HCT116 (cell line): Measurements from ENCODE around the gene MYO5C. TPM values are rescaled to one million over a fixed set of nuclear protein-coding genes. Genes with fewer than 3 reads are reported as not detected.

Experiments used
- ATAC-seq: fragments of 200-7000 bp; cut with Tn5 transposase; 2 replicates; pipeline ENCODE4 v1.9.1; 2020; ENCODE audit warnings: mild to moderate bottlenecking, moderate library complexity
- BruUV-seq: library from RNA; stranded (reverse); fragments of 400-500 nt; replicated peaks from 2 replicates; lab custom pipeline; 2021; lab: Mats Ljungman, UMichigan
- CTCF ChIA-PET: fragments of 300-600 bp; sonication (Branson Sonifier 250); formaldehyde crosslinking; loops from one replicate; lab custom pipeline; 2021; ENCODE audit warnings: antibody characterized with exemption; lab: Charles Lee
- POLR2A ChIA-PET: fragments of 300-600, 350-600 bp; sonication (Branson Sonifier 250); formaldehyde crosslinking; loops from one replicate; lab custom pipeline; 2021; ENCODE audit warnings: antibody characterized with exemption; lab: Charles Lee
- RAD21 ChIA-PET, 2 experiments: fragments of 300-600 bp; sonication (Branson Sonifier 250); formaldehyde crosslinking; loops; one replicate each; lab custom pipeline; 2023; ENCODE audit warnings: low total read pairs in 2 of 2; ENCODE audit not compliant: uncharacterized antibody in 2 of 2, unreplicated experiment in 2 of 2, low non-redundant PET in 1 of 2; lab: Charles Lee
- DNase-seq: peaks from one replicate; pipeline ENCODE4 v3.0.0-alpha.2; 2010; ENCODE audit warnings: low read depth, low spot score
- H2AFZ ChIP-seq: fragments of 200-600 bp; shearing (Covaris generic), sonication (generic); 2 replicates; pipeline ENCODE4 v1.6.1; 2017; ENCODE audit warnings: low read depth, mixed run types, mixed read lengths, antibody characterized with exemption, low read length; ENCODE audit not compliant: poor library complexity, severe bottlenecking
- H3K27ac ChIP-seq: 2 replicates; pipeline ENCODE4 v1.5.1; 2012; ENCODE audit warnings: low read depth, low read length
- H3K27me3 ChIP-seq: fragments of 200-600 bp; sonication (generic); 2 replicates; pipeline ENCODE4 v1.6.1; 2016; ENCODE audit warnings: mixed run types, low read length, mixed read lengths; ENCODE audit not compliant: insufficient read depth
- H3K36me3 ChIP-seq, 2 experiments: fragments of 200-500 bp in 1 of 2; fragments of 200-600 bp in 1 of 2; sonication (Bioruptor generic) in 1 of 2; sonication (generic) in 1 of 2; 2 replicates each; pipeline versions ENCODE4 v1.5.1 to v1.6.1; 2014 to 2016; ENCODE audit warnings: low read length in 2 of 2, inconsistent platforms in 1 of 2, mixed read lengths in 1 of 2, mixed run types in 1 of 2; ENCODE audit not compliant: insufficient read depth in 2 of 2, control insufficient read depth in 1 of 2
- H3K4me1 ChIP-seq, 2 experiments: fragments of 200-600 bp in 1 of 2; sonication (generic) in 1 of 2; 2 replicates each; pipeline versions ENCODE4 v1.5.1 to v1.6.1; 2012 to 2017; ENCODE audit warnings: low read length in 2 of 2, inconsistent platforms in 1 of 2, mild to moderate bottlenecking in 1 of 2, mixed read lengths in 1 of 2, mixed run types in 1 of 2, moderate library complexity in 1 of 2; ENCODE audit not compliant: insufficient read depth in 2 of 2, control insufficient read depth in 1 of 2
- H3K4me2 ChIP-seq: fragments of 200-600 bp; sonication (generic); 2 replicates; pipeline ENCODE4 v1.6.1; 2017; ENCODE audit warnings: mixed run types, low read length, mixed read lengths
- H3K4me3 ChIP-seq, 2 experiments: fragments of 200-600 bp in 1 of 2; sonication (generic) in 1 of 2; replicated peaks in 1 of 2; 2 replicates each; pipeline ENCODE4 v1.5.1; 2011 to 2016; ENCODE audit warnings: low read length in 2 of 2, control low read depth in 1 of 2, low read depth in 1 of 2, mild to moderate bottlenecking in 1 of 2, mixed read lengths in 1 of 2, mixed run types in 1 of 2
- H3K79me2 ChIP-seq: fragments of 200-600 bp; sonication (generic); 2 replicates; pipeline ENCODE4 v1.6.1; 2017; ENCODE audit warnings: mild to moderate bottlenecking, mixed run types, low read length, moderate library complexity, mixed read lengths; ENCODE audit not compliant: insufficient read depth
- H3K9ac ChIP-seq: fragments of 200-600 bp; sonication (generic); 2 replicates; pipeline ENCODE4 v1.6.1; 2016; ENCODE audit warnings: low read length, mixed read lengths
- H3K9me2 ChIP-seq: fragments of 200-600 bp; sonication (generic), shearing (Covaris generic); 2 replicates; pipeline ENCODE4 v1.6.1; 2017; ENCODE audit warnings: mixed run types, mild to moderate bottlenecking, moderate library complexity; ENCODE audit not compliant: insufficient read depth
- H3K9me3 ChIP-seq, 2 experiments: fragments of 200-500 bp in 1 of 2; fragments of 200-600 bp in 1 of 2; sonication (Bioruptor generic) in 1 of 2; sonication (generic) in 1 of 2; 2 replicates each; pipeline ENCODE4 v1.6.1; 2014 to 2017; ENCODE audit warnings: low read length in 2 of 2, mixed read lengths in 2 of 2, inconsistent platforms in 1 of 2, low read depth in 1 of 2, mild to moderate bottlenecking in 1 of 2, mixed run types in 1 of 2, moderate library complexity in 1 of 2; ENCODE audit not compliant: control insufficient read depth in 1 of 2, insufficient read depth in 1 of 2
- H4K20me1 ChIP-seq: fragments of 200-600 bp; sonication (generic), shearing (Covaris generic); 2 replicates; pipeline ENCODE4 v1.6.1; 2017; ENCODE audit warnings: mixed run types, mild to moderate bottlenecking, moderate library complexity; ENCODE audit not compliant: insufficient read depth
- CBX3 ChIP-seq: IDR thresholded peaks from 2 replicates; pipeline ENCODE4 v1.6.1; 2012; ENCODE audit warnings: low read depth
- CEBPB ChIP-seq: IDR thresholded peaks from 2 replicates; pipeline ENCODE4 v1.6.1; 2012; ENCODE audit warnings: low read depth
- CTCF ChIP-seq, 3 experiments: fragments of 200-600 bp in 1 of 3; sonication (generic) in 1 of 3; IDR thresholded peaks in 2 of 3; conservative IDR thresholded peaks in 1 of 3; 2 replicates each; pipeline ENCODE4 v1.5.1; 2012 to 2017; ENCODE audit warnings: low read depth in 2 of 3, low read length in 2 of 3, antibody characterized with exemption in 1 of 3, borderline replicate concordance in 1 of 3, control low read depth in 1 of 3, mild to moderate bottlenecking in 1 of 3, mixed read lengths in 1 of 3, mixed run types in 1 of 3, moderate library complexity in 1 of 3; ENCODE audit not compliant: insufficient read depth in 1 of 3
- EGR1 ChIP-seq: IDR thresholded peaks from 2 replicates; pipeline ENCODE4 v1.6.1; 2012; ENCODE audit warnings: low read depth
- EZH2 ChIP-seq: fragments of 200-600 bp; sonication (generic); IDR thresholded peaks from 2 replicates; pipeline ENCODE4 v1.6.1; 2017; ENCODE audit warnings: antibody characterized with exemption, mixed run types
- EZH2phosphoT487 ChIP-seq: fragments of 200-600 bp; IDR thresholded peaks from 2 replicates; pipeline ENCODE4 v1.6.1; 2018; ENCODE audit warnings: antibody characterized with exemption, borderline replicate concordance
- FOSL1 ChIP-seq: IDR thresholded peaks from 2 replicates; pipeline ENCODE4 v1.6.1; 2012; ENCODE audit warnings: low read depth
- JUND ChIP-seq: IDR thresholded peaks from 2 replicates; pipeline ENCODE4 v1.6.1; 2012
- MAX ChIP-seq: IDR thresholded peaks from 2 replicates; pipeline ENCODE4 v1.6.1; 2012
- POLR2A ChIP-seq: IDR thresholded peaks from 2 replicates; pipeline ENCODE4 v1.7.0; 2011; ENCODE audit warnings: borderline replicate concordance; ENCODE audit not compliant: insufficient read depth, insufficient read length; ENCODE audit errors: extremely low read depth
- POLR2AphosphoS5 ChIP-seq: IDR thresholded peaks from 2 replicates; pipeline ENCODE4 v1.6.1; 2011; ENCODE audit warnings: mild to moderate bottlenecking, low read depth, low read length, moderate library complexity
- RAD21 ChIP-seq: IDR thresholded peaks from 2 replicates; pipeline ENCODE4 v1.6.1; 2012; ENCODE audit warnings: low read depth, mild to moderate bottlenecking
- REST ChIP-seq: IDR thresholded peaks from 2 replicates; pipeline ENCODE4 v1.6.1; 2012; ENCODE audit warnings: low read depth
- SIN3A ChIP-seq: IDR thresholded peaks from 2 replicates; pipeline ENCODE4 v1.6.1; 2012; ENCODE audit warnings: low read depth
- SP1 ChIP-seq: IDR thresholded peaks from 2 replicates; pipeline ENCODE4 v1.6.1; 2012; ENCODE audit warnings: low read depth
- SRF ChIP-seq: IDR thresholded peaks from 2 replicates; pipeline ENCODE4 v1.6.1; 2012; ENCODE audit warnings: low read depth
- TCF7L2 ChIP-seq: IDR thresholded peaks from 2 replicates; pipeline ENCODE4 v1.7.0; 2011; ENCODE audit warnings: borderline replicate concordance, inconsistent platforms; ENCODE audit not compliant: insufficient read depth, insufficient read length; ENCODE audit errors: extremely low read depth
- ZBTB33 ChIP-seq: IDR thresholded peaks from 2 replicates; pipeline ENCODE4 v1.6.1; 2011; ENCODE audit warnings: mild to moderate bottlenecking, low read length, moderate library complexity; ENCODE audit not compliant: insufficient replicate concordance; ENCODE audit errors: extremely low read depth
- ZFX ChIP-seq: fragments of 450-650 bp; IDR thresholded peaks from 2 replicates; pipeline ENCODE4 v1.6.1; 2017
- ZNF274 ChIP-seq: fragments of 200-500 bp; sonication (Bioruptor generic); IDR thresholded peaks from 2 replicates; pipeline ENCODE4 v1.6.1; 2014; ENCODE audit warnings: mild to moderate bottlenecking, low read depth, low read length, inconsistent platforms
- intact Hi-C: fragments of 100-400 bp; cut with micrococcal nuclease; formaldehyde crosslinking; loops from 2 replicates; pipeline ENCODE4 v1.10.0; 2022
- total RNA-seq: library from RNA; stranded (reverse); gene quantifications from one replicate; pipeline ENCODE4 v1.2.1, GENCODE V29; 2021; ENCODE audit not compliant: unreplicated experiment

MYO5C gene
- total RNA-seq, 1 experiment from 2014 or later, result 34.0 TPM

GRCh38 chr15:52328680-52329079 is 33.1 kb upstream of the MYO5C start:
- Histone ChIP-seq H3K4me1 (peaks cover 0 to 2% of the 10 kb centered on the region in 2 experiments; a peak in 1 of 4 replicates), H3K9me2 (no peaks in the 10 kb centered on the region), H3K27me3 (no peaks in the 10 kb centered on the region), H3K27ac (no peak overlapping the region), H3K9ac (no peak overlapping the region), H3K79me2 (no peaks in the 10 kb centered on the region), H3K4me3 (no peak overlapping the region), H3K9me3 (no peaks in the 10 kb centered on the region), H2AFZ (no peak overlapping the region), H3K4me2 (no peak overlapping the region), H4K20me1 (no peaks in the 10 kb centered on the region), H3K36me3 (no peaks in the 10 kb centered on the region)
- ChIA-PET CTCF (no interaction called here), POLR2A (no interaction called here), RAD21 (no interaction called here)
- ATAC-seq (no peak), DNase-seq (no peak)
- TF ChIP-seq SIN3A (no peak), RAD21 (no peak), EZH2 (no peak), FOSL1 (no peak), ZFX (no peak), TCF7L2 (no peak), ZBTB33 (no peak), REST (no peak), MAX (no peak), CTCF (IDR thresholded peaks at IDR 0.05 in 2 of 3, conservative IDR thresholded peaks at IDR 0.05 in 1 of 3; ENCODE audit: borderline replicate concordance in 1 of 3, insufficient read depth in 1 of 3, low read depth in 2 of 3, low read length in 2 of 3) (no peak), ZNF274 (no peak), EZH2phosphoT487 (no peak), EGR1 (no peak), JUND (no peak), POLR2A (no peak), CEBPB (no peak), CBX3 (no peak), SP1 (no peak), SRF (no peak), POLR2AphosphoS5 (no peak)
- intact Hi-C loops, result no loop called here
- BruUV-seq, result no TSS peak
